Measurements from ENCODE around the gene TSPAN1. TPM values are rescaled to one million over a fixed set of nuclear protein-coding genes. Genes with fewer than 3 reads are reported as not detected.

Gene TSPAN1
- total RNA-seq, 4 donors from 2014 or later: 3.0 to 8.6 (median 5.6) TPM

DNA sequence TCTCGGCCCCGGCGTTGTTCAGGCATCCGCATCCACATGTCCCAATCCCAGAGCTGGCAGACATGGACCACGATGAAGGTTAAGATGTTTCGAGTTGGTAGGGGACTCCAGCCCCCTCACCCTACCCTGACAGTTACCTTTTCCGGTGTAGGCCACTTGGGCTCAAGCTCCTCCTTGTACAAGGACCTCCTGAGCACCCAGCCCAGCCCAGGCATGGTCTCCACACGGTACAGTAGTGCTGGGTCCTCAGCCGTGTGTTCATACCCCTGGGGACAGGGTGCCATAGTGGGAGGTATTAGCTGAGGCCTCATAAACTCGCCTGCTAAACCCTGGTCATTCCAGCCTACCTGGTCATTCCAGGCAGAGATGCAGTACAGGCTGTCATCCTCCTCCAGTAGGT, 17.3 kb downstream of the TSPAN1 start:
- no peaks in the 10 kb centered on the region for H3K9me3 ChIP-seq
- H3K36me3 ChIP-seq: peaks cover 0 to 98% (median 15%) of the 10 kb centered on the region in 3 donors
- H3K4me3 ChIP-seq: no peak overlapping the region
- WGBS, 2 donors: 84 to 85% methylated on average over 10 of the region's 10 CpGs
- peaks cover 0 to 17% (median 3%) of the 10 kb centered on the region in 4 donors for H3K4me1 ChIP-seq
- H3K27ac ChIP-seq: no peak overlapping the region
- no peaks in the 10 kb centered on the region for H3K27me3 ChIP-seq
- DNase-seq (ENCODE audit: low spot score in 2 of 2): no peak
- no peak for TF ChIP-seq EP300 (IDR thresholded peaks at IDR 0.05)
- TF ChIP-seq, protein P1, sequence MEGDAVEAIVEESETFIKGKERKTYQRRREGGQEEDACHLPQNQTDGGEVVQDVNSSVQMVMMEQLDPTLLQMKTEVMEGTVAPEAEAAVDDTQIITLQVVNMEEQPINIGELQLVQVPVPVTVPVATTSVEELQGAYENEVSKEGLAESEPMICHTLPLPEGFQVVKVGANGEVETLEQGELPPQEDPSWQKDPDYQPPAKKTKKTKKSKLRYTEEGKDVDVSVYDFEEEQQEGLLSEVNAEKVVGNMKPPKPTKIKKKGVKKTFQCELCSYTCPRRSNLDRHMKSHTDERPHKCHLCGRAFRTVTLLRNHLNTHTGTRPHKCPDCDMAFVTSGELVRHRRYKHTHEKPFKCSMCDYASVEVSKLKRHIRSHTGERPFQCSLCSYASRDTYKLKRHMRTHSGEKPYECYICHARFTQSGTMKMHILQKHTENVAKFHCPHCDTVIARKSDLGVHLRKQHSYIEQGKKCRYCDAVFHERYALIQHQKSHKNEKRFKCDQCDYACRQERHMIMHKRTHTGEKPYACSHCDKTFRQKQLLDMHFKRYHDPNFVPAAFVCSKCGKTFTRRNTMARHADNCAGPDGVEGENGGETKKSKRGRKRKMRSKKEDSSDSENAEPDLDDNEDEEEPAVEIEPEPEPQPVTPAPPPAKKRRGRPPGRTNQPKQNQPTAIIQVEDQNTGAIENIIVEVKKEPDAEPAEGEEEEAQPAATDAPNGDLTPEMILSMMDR (IDR thresholded peaks at IDR 0.05): no peak

DNA sequence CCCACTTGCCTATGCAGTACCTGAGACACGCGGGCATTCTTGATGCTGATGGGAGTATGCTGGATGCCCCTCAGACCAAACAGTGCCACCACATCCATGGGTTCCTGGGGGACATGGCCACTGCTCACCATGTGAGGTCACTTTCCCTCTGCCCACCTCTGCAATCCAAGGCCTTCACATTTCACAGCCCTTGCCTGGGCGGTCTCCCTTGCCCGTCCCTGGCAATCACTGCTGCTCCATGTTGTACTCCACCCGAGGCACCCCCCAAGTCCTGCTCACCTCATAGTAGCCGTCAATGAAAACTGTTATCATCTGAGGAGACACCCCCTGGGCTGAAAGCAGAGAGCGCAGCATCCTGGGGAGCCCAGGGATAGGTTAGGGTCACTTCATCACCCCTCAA, 18.4 kb downstream of the TSPAN1 start:
- Histone ChIP-seq H3K27ac (no peak overlapping the region), H3K4me3 (no peak overlapping the region), H3K4me1 (peaks cover 0 to 26% (median 11%) of the 10 kb centered on the region in 4 donors), H3K9me3 (no peaks in the 10 kb centered on the region), H3K36me3 (peaks cover 0 to 87% (median 9%) of the 10 kb centered on the region in 3 donors), H3K27me3 (no peaks in the 10 kb centered on the region)
- TF ChIP-seq POLR2A (IDR thresholded peaks at IDR 0.05) (no peak), EP300 (IDR thresholded peaks at IDR 0.05) (no peak)
- TF ChIP-seq, protein P1 (IDR thresholded peaks at IDR 0.05): no peak
- DNase-seq (ENCODE audit: low spot score in 2 of 2): no peak
- 92 to 94% methylated on average over 7 of the region's 7 CpGs for WGBS, 2 donors

DNA sequence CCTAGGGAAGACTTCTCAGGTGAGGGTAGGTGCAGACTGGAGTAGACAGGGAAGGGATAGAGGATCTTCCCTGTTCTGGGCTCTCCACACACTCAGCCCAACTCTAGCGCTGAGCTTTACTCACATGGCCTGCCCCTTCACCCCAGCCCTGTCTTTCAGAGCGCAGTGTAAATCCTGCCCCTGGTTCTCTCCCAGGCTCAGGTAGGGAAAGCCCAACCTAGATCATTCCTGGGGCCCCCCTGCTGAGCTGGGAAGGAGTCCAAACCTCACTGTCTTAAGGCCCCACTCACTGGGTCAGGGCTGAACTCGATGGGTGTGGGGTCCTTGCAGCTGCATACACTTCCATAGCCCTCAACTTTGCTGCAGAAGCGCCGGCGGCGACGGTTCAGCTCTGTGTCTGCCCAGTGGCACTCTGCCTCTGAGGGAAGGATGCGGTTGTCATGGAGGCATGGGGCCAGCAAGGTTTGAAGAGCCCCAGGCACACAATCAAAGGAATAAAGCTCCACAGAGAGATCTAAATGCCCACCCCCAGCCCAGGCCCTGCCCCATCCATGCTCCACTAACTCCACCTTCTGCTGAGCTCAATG, 19.2 kb downstream of the TSPAN1 start:
- H3K27me3 ChIP-seq: no peaks in the 10 kb centered on the region
- H3K36me3 ChIP-seq: peaks cover 0 to 79% (median 9%) of the 10 kb centered on the region in 3 donors
- no peak overlapping the region for H3K27ac ChIP-seq
- TF ChIP-seq EP300 (IDR thresholded peaks at IDR 0.05) (no peak), POLR2A (IDR thresholded peaks at IDR 0.05) (no peak)
- TF ChIP-seq, protein P1 (IDR thresholded peaks at IDR 0.05): no peak
- H3K4me1 ChIP-seq: peaks cover 0 to 23% (median 13%) of the 10 kb centered on the region in 4 donors
- WGBS, 2 donors: 77 to 89% methylated on average over 3 to 9 of the region's 9 CpGs
- no peak overlapping the region for H3K4me3 ChIP-seq
- no peak for DNase-seq (ENCODE audit: low spot score in 2 of 2)
- no peaks in the 10 kb centered on the region for H3K9me3 ChIP-seq

DNA sequence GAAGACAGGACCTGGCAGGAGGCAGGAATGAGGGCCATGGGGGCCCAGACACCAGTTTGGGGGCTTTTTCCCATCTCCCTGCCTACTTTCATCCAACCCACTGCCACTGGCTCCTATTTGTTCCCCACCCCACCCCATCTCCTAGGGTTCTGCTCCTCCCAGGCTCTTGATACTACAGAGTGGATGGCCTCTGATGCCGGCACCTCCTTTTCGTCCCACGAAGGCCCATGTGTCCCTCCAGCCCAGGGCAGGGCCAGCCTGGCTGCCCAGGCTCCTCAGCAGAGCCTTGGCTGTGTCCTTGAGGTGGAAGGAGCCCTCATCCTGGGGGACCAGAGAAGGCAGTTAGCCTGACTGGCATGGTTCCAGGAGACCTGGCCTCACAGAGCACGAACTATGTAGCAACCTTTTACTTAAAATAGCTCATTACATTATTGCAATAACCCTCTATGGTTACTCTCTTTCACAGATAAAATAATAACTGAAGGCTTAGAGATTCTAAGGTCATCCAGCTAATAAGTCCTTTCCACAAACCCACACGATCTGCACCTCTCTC, 19.8 kb downstream of the TSPAN1 start:
- WGBS, 2 donors: 62 to 70% methylated on average over 5 of the region's 5 CpGs
- no peak overlapping the region for H3K27ac ChIP-seq

DNA sequence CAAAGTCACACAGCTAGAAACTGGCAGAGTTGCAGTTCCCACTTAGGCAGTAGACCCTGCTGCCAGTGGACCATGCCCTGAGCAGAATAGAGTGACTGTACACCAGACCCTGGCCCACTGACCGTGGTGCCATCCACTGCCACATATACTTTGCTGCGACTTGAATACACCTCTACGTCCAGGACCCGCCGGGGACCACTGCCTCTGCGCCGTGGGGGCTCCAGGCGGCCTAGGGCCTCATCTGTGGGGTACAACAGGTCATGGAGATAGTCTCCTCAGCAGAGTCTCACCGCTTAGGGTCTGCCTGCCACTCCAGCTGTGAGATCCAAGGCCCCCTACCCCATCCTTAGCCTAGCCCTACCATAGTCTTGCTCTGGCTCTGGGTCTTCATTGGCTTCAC, 21.7 kb downstream of the TSPAN1 start:
- TF ChIP-seq, protein P1 (IDR thresholded peaks at IDR 0.05): no peak
- TF ChIP-seq EP300 (IDR thresholded peaks at IDR 0.05) (no peak), POLR2A (IDR thresholded peaks at IDR 0.05) (no peak)
- peak overlapping the region in 1 of 4 donors; percentile 89 for H3K27ac ChIP-seq
- peaks cover 0 to 53% (median 9%) of the 10 kb centered on the region in 3 donors for H3K36me3 ChIP-seq
- H3K4me3 ChIP-seq: no peak overlapping the region
- no peak for DNase-seq (ENCODE audit: low spot score in 2 of 2)
- no peaks in the 10 kb centered on the region for H3K27me3 ChIP-seq
- 93 to 94% methylated on average over 9 of the region's 9 CpGs for WGBS, 2 donors
- no peaks in the 10 kb centered on the region for H3K9me3 ChIP-seq
- H3K4me1 ChIP-seq: peaks cover 0 to 25% (median 13%) of the 10 kb centered on the region in 4 donors

More for the DNA sequence above, 19.8 kb downstream of the TSPAN1 start:
- H3K36me3 ChIP-seq: peaks cover 0 to 72% (median 9%) of the 10 kb centered on the region in 3 donors
- TF ChIP-seq, protein P1 (IDR thresholded peaks at IDR 0.05): no peak
- H3K27me3 ChIP-seq: no peaks in the 10 kb centered on the region
- H3K9me3 ChIP-seq: no peaks in the 10 kb centered on the region
- DNase-seq (ENCODE audit: low spot score in 2 of 2): no peak
- H3K4me1 ChIP-seq: peaks cover 0 to 25% (median 13%) of the 10 kb centered on the region in 4 donors
- H3K4me3 ChIP-seq: no peak overlapping the region
